Keratinocyte (primary cell): ENCODE data around the gene RPL32. TPM values are rescaled to one million over a fixed set of nuclear protein-coding genes. Genes with fewer than 3 reads are reported as not detected.

Experiments used
- DNase-seq: peaks from one replicate; pipeline ENCODE4 v3.0.0-alpha.2; 2011; ENCODE audit warnings: low read depth, missing footprints, low spot score
- FAIRE-seq: peaks from 2 replicates; lab custom pipeline; 2011; peaks lifted over from hg19 to GRCh38; lab: Jason Lieb, UNC
- H2AFZ ChIP-seq: 2 replicates; pipeline ENCODE4 v1.6.0; 2012; ENCODE audit warnings: low read length, control low read depth, inconsistent platforms; ENCODE audit not compliant: control insufficient read depth
- H3K27ac ChIP-seq: 2 replicates; pipeline ENCODE4 v1.5.1; 2011; ENCODE audit warnings: low read length; ENCODE audit not compliant: control insufficient read depth, insufficient read depth
- H3K27me3 ChIP-seq: 3 replicates; pipeline ENCODE4 v1.6.0; 2011; ENCODE audit warnings: low read length; ENCODE audit not compliant: control insufficient read depth, insufficient read depth; ENCODE audit errors: extremely low read depth
- H3K36me3 ChIP-seq, 2 experiments: 2 replicates in 1 of 2; 3 replicates in 1 of 2; pipeline ENCODE4 v1.5.1; 2011; ENCODE audit warnings: low read length in 2 of 2, mild to moderate bottlenecking in 1 of 2; ENCODE audit not compliant: control insufficient read depth in 2 of 2, insufficient read depth in 2 of 2; ENCODE audit errors: extremely low read depth in 1 of 2
- H3K4me1 ChIP-seq: 3 replicates; pipeline ENCODE4 v1.5.1; 2011; ENCODE audit warnings: low read length; ENCODE audit not compliant: control insufficient read depth, insufficient read depth; ENCODE audit errors: extremely low read depth
- H3K4me2 ChIP-seq: 3 replicates; pipeline ENCODE4 v1.6.0; 2011; ENCODE audit warnings: low read depth, low read length; ENCODE audit not compliant: control insufficient read depth, insufficient read depth; ENCODE audit errors: extremely low read depth
- H3K4me3 ChIP-seq, 3 experiments: fragments of 200-600 bp in 1 of 3; sonication (generic) in 1 of 3; 2 replicates in 2 of 3; 3 replicates in 1 of 3; pipeline ENCODE4 v1.5.1; 2011 to 2016; ENCODE audit warnings: low read length in 3 of 3, mild to moderate bottlenecking in 3 of 3, control low read depth in 2 of 3, inconsistent platforms in 1 of 3, low read depth in 1 of 3, mixed read lengths in 1 of 3, mixed run types in 1 of 3, moderate library complexity in 1 of 3; ENCODE audit not compliant: control insufficient read depth in 2 of 3, insufficient read depth in 2 of 3; ENCODE audit errors: extremely low read depth in 1 of 3
- H3K79me2 ChIP-seq: 2 replicates; pipeline ENCODE4 v1.6.0; 2012; ENCODE audit warnings: low read length; ENCODE audit not compliant: control insufficient read depth, insufficient read depth
- H3K9ac ChIP-seq: 3 replicates; pipeline ENCODE4 v1.6.0; 2011; ENCODE audit warnings: low read length; ENCODE audit not compliant: control insufficient read depth, insufficient read depth; ENCODE audit errors: extremely low read depth
- H3K9me1 ChIP-seq: 3 replicates; pipeline ENCODE4 v1.6.0; 2011; ENCODE audit warnings: low read length; ENCODE audit not compliant: control insufficient read depth, insufficient read depth; ENCODE audit errors: extremely low read depth
- H3K9me3 ChIP-seq: 2 replicates; pipeline ENCODE4 v1.5.1; 2012; ENCODE audit warnings: low read depth, low read length; ENCODE audit not compliant: control insufficient read depth
- H4K20me1 ChIP-seq: 3 replicates; pipeline ENCODE4 v1.6.0; 2011; ENCODE audit warnings: low read length; ENCODE audit not compliant: control insufficient read depth, insufficient read depth; ENCODE audit errors: extremely low read depth
- CTCF ChIP-seq, 3 experiments: IDR thresholded peaks in 1 of 3; conservative IDR thresholded peaks in 1 of 3; optimal IDR thresholded peaks in 1 of 3; 2 replicates in 2 of 3; 3 replicates in 1 of 3; pipeline versions ENCODE3 to v1.5.1; 2011; ENCODE audit warnings: low read length in 3 of 3, mild to moderate bottlenecking in 3 of 3, moderate library complexity in 2 of 3, control low read depth in 1 of 3, inconsistent platforms in 1 of 3; ENCODE audit not compliant: insufficient read depth in 2 of 3; ENCODE audit errors: extremely low read depth in 1 of 3
- EZH2 ChIP-seq: IDR thresholded peaks from one replicate; pipeline ENCODE4 v1.6.1; 2012; ENCODE audit warnings: inconsistent platforms, mild to moderate bottlenecking, low read length, moderate library complexity
- dilution Hi-C: fragments of 300-500 bp; cut with MboI; formaldehyde crosslinking; loops from one replicate; pipeline ENCODE4 v1.7.0; 2020; ENCODE audit warnings: low sequenced_read_pairs; ENCODE audit not compliant: extremely low pct_ligation_motif_present
- polyA plus RNA-seq, 5 experiments: library from polyadenylated mRNA; depleted of rRNA in 3 of 5; stranded (reverse) in 3 of 5; stranded (forward) in 1 of 5; unstranded in 1 of 5; fragments of >200 nt; gene quantifications; 1 replicate in 1 of 5; 2 replicates in 3 of 5; 3 replicates in 1 of 5; pipeline versions ENCODE4 v1.2.1 to v1.2.3, GENCODE V29; 2011 to 2012; ENCODE audit warnings: missing spikeins in 2 of 5, low read depth in 1 of 5, low replicate concordance in 1 of 5

RPL32 gene
- polyA plus RNA-seq, 1 donor (not counting 4 experiments of a cell fraction or from before 2014, with no cell fraction given) = 2,534 TPM

- Histone ChIP-seq H4K20me1 (no peaks in the 10 kb centered on the region), H3K9ac (no peak overlapping the region), H2AFZ (no peak overlapping the region), H3K4me2 (no peak overlapping the region), H3K27ac (no peak overlapping the region), H3K36me3 (no peaks in the 10 kb centered on the region), H3K4me3 (no peak overlapping the region), H3K4me1 (no peaks in the 10 kb centered on the region), H3K27me3 (peaks cover 41% of the 10 kb centered on the region), H3K9me1 (no peaks in the 10 kb centered on the region), H3K9me3 (no peaks in the 10 kb centered on the region), H3K79me2 (no peaks in the 10 kb centered on the region)
- dilution Hi-C loops = no loop called here
- DNase-seq (no peak), FAIRE-seq (no peak)
- TF ChIP-seq CTCF (optimal IDR thresholded peaks at IDR 0.05 in 1 of 3, IDR thresholded peaks at IDR 0.05 in 1 of 3, conservative IDR thresholded peaks at IDR 0.05 in 1 of 3; ENCODE audit: extremely low read depth in 1 of 3, insufficient read depth in 2 of 3, low read length in 3 of 3) (no peak), EZH2 (no peak)
These were observed 30.1 kb upstream of the RPL32 start for GRCh38 chr3:12871404-12871983.

GRCh38 chr3:12870942-12871341, 29.6 kb upstream of the RPL32 start:
- no peaks in the 10 kb centered on the region for H3K36me3 ChIP-seq
- H3K4me1 ChIP-seq = no peaks in the 10 kb centered on the region
- peaks cover 41% of the 10 kb centered on the region for H3K27me3 ChIP-seq
- DNase-seq (no peak), FAIRE-seq (no peak)
- H3K9me1 ChIP-seq = no peaks in the 10 kb centered on the region
- H4K20me1 ChIP-seq = no peaks in the 10 kb centered on the region
- no peak overlapping the region for H3K4me2 ChIP-seq
- no peak overlapping the region for H3K9ac ChIP-seq
- no peak overlapping the region for H3K27ac ChIP-seq
- no peaks in the 10 kb centered on the region for H3K79me2 ChIP-seq
- dilution Hi-C loops = no loop called here
- H3K4me3 ChIP-seq = no peak overlapping the region
- TF ChIP-seq CTCF (optimal IDR thresholded peaks at IDR 0.05 in 1 of 3, IDR thresholded peaks at IDR 0.05 in 1 of 3, conservative IDR thresholded peaks at IDR 0.05 in 1 of 3; ENCODE audit: extremely low read depth in 1 of 3, insufficient read depth in 2 of 3, low read length in 3 of 3) = no peak
- TF ChIP-seq EZH2 = no peak
- no peak overlapping the region for H2AFZ ChIP-seq
- no peaks in the 10 kb centered on the region for H3K9me3 ChIP-seq
